Stimulated activated CD4-positive, alpha-beta T cell treated with anti-CD3 and anti-CD28 coated beads, Interleukin-2, amount 100 ng/mL, for 48 hours (primary cell): Measurements from ENCODE around the gene WNK1.
A peak's percentile ranks its signal among the peaks of the same experiment; 100 is the strongest.
"Not testable (repeated sequence)": the region's sequence is repeated elsewhere in the genome, so short reads cannot be mapped to it uniquely, and the experiment has no call there.

Experiments used
- DNase-seq, 2 donors: peaks; one replicate each; pipeline ENCODE4 v3.0.0-alpha.2; 2020

Gene WNK1

GRCh38 chr12:749751-750270 lies 2.6 kb upstream of the WNK1 start:
- no peak for DNase-seq

- DNase-seq = no peak
Measured at GRCh38 chr12:750366-751191, 1.8 kb upstream of the WNK1 start.

GRCh38 chr12:751192-751998 lies 984 bp upstream of the WNK1 start:
- DNase-seq = peak; percentile 79

- peak; percentile 30 to 32 for DNase-seq
Measured at GRCh38 chr12:752695-753610, 574 bp downstream of the WNK1 start.

GRCh38 chr12:753611-754472 lies 1.5 kb downstream of the WNK1 start:
- DNase-seq = peak; percentile 39 to 40

GRCh38 chr12:754473-754820 lies 2.1 kb downstream of the WNK1 start:
- DNase-seq = no peak

- DNase-seq = no peak
Measured at GRCh38 chr12:754851-755562, 2.6 kb downstream of the WNK1 start.

- DNase-seq = no peak
Measured at GRCh38 chr12:759628-760027, 7.2 kb downstream of the WNK1 start.

- DNase-seq = no peak
Measured at GRCh38 chr12:761256-761655, 8.9 kb downstream of the WNK1 start.

- no peak for DNase-seq
Measured at GRCh38 chr12:765840-766239, 13.5 kb downstream of the WNK1 start.

GRCh38 chr12:768434-768833 lies 16.1 kb downstream of the WNK1 start:
- no peak for DNase-seq

- DNase-seq = no peak
Measured at GRCh38 chr12:770479-770878, 18.1 kb downstream of the WNK1 start.

GRCh38 chr12:772056-772697 lies 19.8 kb downstream of the WNK1 start:
- no peak for DNase-seq

- no peak for DNase-seq
Measured at GRCh38 chr12:774051-774614, 21.8 kb downstream of the WNK1 start.

- DNase-seq = not testable (repeated sequence)
Measured at GRCh38 chr12:775973-776771, 23.8 kb downstream of the WNK1 start.

- DNase-seq = not testable (repeated sequence)
Measured at GRCh38 chr12:776772-777373, 24.5 kb downstream of the WNK1 start.

GRCh38 chr12:777550-778047 lies 25.2 kb downstream of the WNK1 start:
- DNase-seq = no peak

GRCh38 chr12:778615-779014 lies 26.2 kb downstream of the WNK1 start:
- DNase-seq = no peak
